ENCODE data around the gene TYROBP. TPM values are rescaled to one million over a fixed set of nuclear protein-coding genes. Genes with fewer than 3 reads are reported as not detected.
"Not testable (repeated sequence)": the region's sequence is repeated elsewhere in the genome, so short reads cannot be mapped to it uniquely, and the experiment has no call there.

Gene TYROBP
- total RNA-seq, 4 donors from 2014 or later: 47.1 to 145 (median 50.7) TPM

DNA sequence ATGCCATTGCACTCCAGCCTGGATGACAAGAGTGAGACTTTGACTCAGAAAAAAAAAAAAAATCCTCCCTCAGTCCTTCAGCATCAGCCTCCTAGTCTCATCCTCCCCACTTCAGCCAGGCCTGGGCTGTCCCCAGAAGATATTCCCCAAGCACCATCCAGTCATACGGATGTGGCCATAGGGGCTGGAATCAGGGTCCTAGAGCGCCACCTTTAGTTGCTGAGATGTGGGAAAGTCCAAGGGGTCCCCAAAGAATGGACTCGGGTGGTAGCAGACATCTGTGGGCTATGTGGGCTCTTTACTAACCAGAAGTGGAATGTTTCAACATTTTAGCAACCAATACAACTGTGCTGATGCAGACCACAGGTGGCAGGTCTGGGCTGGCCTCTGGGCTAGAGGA is 3.1 kb upstream of the TYROBP start:
- H3K9me3 ChIP-seq: no peaks in the 10 kb centered on the region
- no peaks in the 10 kb centered on the region for H3K27me3 ChIP-seq
- no peaks in the 10 kb centered on the region for H3K36me3 ChIP-seq
- intact Hi-C loops (cut with DNase I): no loop called here
- no peak overlapping the region for H3K27ac ChIP-seq (replicated peaks in 1 of 4)
- WGBS: 51% methylated on average over 3 of the region's 3 CpGs
- H3K4me1 ChIP-seq: peaks cover 0 to 20% (median 17%) of the 10 kb centered on the region in 4 donors
- no peak for DNase-seq (ENCODE audit: extremely low spot score)
- no peak for TF ChIP-seq EP300 (IDR thresholded peaks at IDR 0.05)
- TF ChIP-seq POLR2AphosphoS5 (IDR thresholded peaks at IDR 0.05): no peak
- no peak for TF ChIP-seq POLR2A (IDR thresholded peaks at IDR 0.05; ENCODE audit: low read depth)
- TF ChIP-seq, protein P1, sequence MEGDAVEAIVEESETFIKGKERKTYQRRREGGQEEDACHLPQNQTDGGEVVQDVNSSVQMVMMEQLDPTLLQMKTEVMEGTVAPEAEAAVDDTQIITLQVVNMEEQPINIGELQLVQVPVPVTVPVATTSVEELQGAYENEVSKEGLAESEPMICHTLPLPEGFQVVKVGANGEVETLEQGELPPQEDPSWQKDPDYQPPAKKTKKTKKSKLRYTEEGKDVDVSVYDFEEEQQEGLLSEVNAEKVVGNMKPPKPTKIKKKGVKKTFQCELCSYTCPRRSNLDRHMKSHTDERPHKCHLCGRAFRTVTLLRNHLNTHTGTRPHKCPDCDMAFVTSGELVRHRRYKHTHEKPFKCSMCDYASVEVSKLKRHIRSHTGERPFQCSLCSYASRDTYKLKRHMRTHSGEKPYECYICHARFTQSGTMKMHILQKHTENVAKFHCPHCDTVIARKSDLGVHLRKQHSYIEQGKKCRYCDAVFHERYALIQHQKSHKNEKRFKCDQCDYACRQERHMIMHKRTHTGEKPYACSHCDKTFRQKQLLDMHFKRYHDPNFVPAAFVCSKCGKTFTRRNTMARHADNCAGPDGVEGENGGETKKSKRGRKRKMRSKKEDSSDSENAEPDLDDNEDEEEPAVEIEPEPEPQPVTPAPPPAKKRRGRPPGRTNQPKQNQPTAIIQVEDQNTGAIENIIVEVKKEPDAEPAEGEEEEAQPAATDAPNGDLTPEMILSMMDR (IDR thresholded peaks at IDR 0.05): no peak
- H3K4me3 ChIP-seq: no peak overlapping the region

DNA sequence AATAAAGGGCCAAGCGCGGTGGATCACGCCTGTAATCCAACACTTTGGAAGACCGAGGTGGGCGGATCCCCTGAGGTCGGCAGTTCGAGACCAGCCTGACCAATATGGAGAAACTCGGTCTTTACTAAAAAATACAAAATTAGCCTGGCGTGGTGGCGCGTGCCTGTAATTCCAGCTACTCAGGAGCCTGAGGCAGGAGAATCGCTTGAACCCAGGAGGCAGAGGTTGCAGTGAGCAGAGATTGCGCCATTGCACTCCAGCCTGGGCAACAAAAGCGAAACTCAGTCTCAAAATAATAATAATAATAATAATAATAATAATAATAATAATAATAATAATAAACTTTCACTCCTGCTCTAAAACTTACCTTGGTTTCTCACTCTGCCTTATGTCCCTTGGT is 2.3 kb upstream of the TYROBP start:
- intact Hi-C loops (cut with DNase I); H3K4me3 ChIP-seq; H3K36me3 ChIP-seq; H3K27ac ChIP-seq (replicated peaks in 1 of 4); H3K9me3 ChIP-seq; H3K27me3 ChIP-seq; DNase-seq (ENCODE audit: extremely low spot score): not testable (repeated sequence)
- peaks cover 0 to 24% (median 20%) of the 10 kb centered on the region in 4 donors for H3K4me1 ChIP-seq
- WGBS: 93% methylated on average over 14 of the region's 14 CpGs

DNA sequence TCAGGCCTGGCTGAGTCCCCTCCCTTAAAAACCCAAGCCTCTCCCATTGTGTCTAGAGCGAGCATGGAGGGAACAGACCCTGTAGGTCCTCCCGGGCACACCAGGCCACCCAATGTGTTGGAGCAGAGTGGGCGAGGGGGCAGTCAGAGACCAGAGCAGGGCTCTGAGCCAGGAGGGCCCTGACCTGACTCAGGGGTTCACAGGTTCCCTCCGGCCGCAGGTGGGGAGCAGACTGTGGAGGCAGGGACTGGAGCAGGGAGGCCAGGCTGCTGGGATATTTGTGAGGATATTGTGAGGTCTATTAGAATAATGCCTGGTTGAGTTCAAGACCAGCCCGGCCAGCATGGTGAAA is 1.6 kb upstream of the TYROBP start:
- H3K36me3 ChIP-seq: no peaks in the 10 kb centered on the region
- DNase-seq (ENCODE audit: extremely low spot score): no peak
- no peak overlapping the region for H3K4me3 ChIP-seq
- H3K9me3 ChIP-seq: no peaks in the 10 kb centered on the region
- H3K27ac ChIP-seq (replicated peaks in 1 of 4): peak overlapping the region; percentile 34 to 63 (median 54)
- 61% methylated on average over 6 of the region's 6 CpGs for WGBS
- H3K27me3 ChIP-seq: no peaks in the 10 kb centered on the region
- peaks cover 0 to 24% (median 20%) of the 10 kb centered on the region in 4 donors for H3K4me1 ChIP-seq
- TF ChIP-seq, protein P1 (IDR thresholded peaks at IDR 0.05): no peak
- TF ChIP-seq POLR2A (IDR thresholded peaks at IDR 0.05; ENCODE audit: low read depth): no peak
- no peak for TF ChIP-seq EP300 (IDR thresholded peaks at IDR 0.05)
- no peak for TF ChIP-seq POLR2AphosphoS5 (IDR thresholded peaks at IDR 0.05)
- intact Hi-C loops (cut with DNase I): no loop called here

DNA sequence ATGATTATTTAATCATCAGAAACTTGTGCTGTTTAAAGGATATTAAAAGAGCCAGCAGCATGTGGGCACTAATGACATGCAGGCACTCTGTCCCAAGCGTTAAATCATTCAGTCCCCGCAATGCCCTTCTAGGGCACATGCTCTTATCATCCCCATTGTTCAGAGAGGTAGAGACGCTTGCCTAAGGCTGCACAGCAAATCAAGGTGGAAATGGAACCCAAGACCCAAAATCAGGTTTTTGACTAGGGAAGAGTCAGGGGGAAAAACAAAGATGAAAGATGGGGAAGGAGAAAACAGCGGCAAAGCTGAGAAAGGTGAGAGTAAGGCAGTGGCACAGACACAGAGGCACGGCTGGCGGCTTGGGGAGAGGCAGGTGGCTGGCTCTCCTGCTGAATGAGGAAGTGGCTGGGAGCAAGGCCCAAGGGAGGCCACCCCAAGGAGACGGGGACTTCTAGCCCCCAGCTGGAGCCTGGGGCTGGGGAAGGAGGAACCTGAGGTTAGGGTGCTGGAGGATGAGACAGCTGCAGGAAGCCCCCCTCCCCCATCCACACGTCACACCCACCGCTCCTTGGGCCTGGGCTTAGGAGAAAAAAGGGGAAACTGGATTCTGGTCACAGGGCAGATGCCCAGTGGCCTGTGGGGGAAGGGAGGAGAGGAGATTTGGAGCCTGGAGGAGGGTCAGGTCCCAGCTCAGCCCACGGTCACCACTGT is 1.0 kb upstream of the TYROBP start:
- peaks cover 0 to 23% (median 20%) of the 10 kb centered on the region in 4 donors for H3K4me1 ChIP-seq
- TF ChIP-seq POLR2AphosphoS5 (IDR thresholded peaks at IDR 0.05) (peak; percentile 9 to 53), EP300 (IDR thresholded peaks at IDR 0.05) (no peak), POLR2A (IDR thresholded peaks at IDR 0.05; ENCODE audit: low read depth) (peak; percentile 6)
- TF ChIP-seq, protein P1 (IDR thresholded peaks at IDR 0.05): no peak
- peak overlapping the region; percentile 49 to 63 (median 60) for H3K27ac ChIP-seq (replicated peaks in 1 of 4)
- H3K36me3 ChIP-seq: no peaks in the 10 kb centered on the region
- no peaks in the 10 kb centered on the region for H3K9me3 ChIP-seq
- WGBS: 65% methylated on average over 8 of the region's 10 CpGs
- DNase-seq (ENCODE audit: extremely low spot score): peak; percentile 94
- intact Hi-C loops (cut with DNase I): no loop called here
- no peak overlapping the region for H3K4me3 ChIP-seq
- H3K27me3 ChIP-seq: no peaks in the 10 kb centered on the region

DNA sequence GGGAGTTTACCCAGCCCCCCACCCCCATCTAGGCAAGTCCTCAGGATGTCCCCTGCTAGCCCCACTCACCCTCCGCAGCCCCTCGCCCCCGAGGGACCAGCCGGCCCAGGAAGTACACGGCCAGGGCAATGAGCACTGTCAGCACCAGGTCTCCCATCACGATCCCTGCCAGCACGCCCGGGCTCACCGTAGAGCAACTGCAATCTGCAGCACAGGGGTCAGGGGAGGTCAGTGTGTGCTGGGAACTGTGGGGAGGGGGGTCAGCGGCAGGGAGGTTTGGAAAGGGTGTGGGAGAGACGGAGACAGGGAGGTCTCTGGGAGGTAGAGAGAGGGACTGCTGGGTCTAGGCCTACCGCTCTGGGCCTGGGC is 734 bp downstream of the TYROBP start:
- intact Hi-C loops (cut with DNase I): no loop called here
- no peaks in the 10 kb centered on the region for H3K27me3 ChIP-seq
- H3K4me3 ChIP-seq: peak overlapping the region; percentile 23 to 47 (median 36)
- H3K4me1 ChIP-seq: peaks cover 0 to 32% (median 26%) of the 10 kb centered on the region in 4 donors
- TF ChIP-seq, protein P1 (IDR thresholded peaks at IDR 0.05): no peak
- TF ChIP-seq POLR2A (IDR thresholded peaks at IDR 0.05; ENCODE audit: low read depth): no peak
- no peak for TF ChIP-seq POLR2AphosphoS5 (IDR thresholded peaks at IDR 0.05)
- no peak for TF ChIP-seq EP300 (IDR thresholded peaks at IDR 0.05)
- WGBS: 54% methylated on average over 8 of the region's 12 CpGs
- H3K36me3 ChIP-seq: no peaks in the 10 kb centered on the region
- DNase-seq (ENCODE audit: extremely low spot score): no peak
- no peaks in the 10 kb centered on the region for H3K9me3 ChIP-seq
- peak overlapping the region; percentile 53 to 60 (median 57) for H3K27ac ChIP-seq (replicated peaks in 1 of 4)
